Measurements from ENCODE around the gene LRRC28. TPM values are rescaled to one million over a fixed set of nuclear protein-coding genes. Genes with fewer than 3 reads are reported as not detected.

LRRC28 gene
- polyA plus RNA-seq, 1 of the 3 experiments (the other 2 are of a cell fraction): 15.2 TPM

GRCh38 chr15:99433757-99434450 is 182.6 kb downstream of the LRRC28 start (continued):
- no peak for TF ChIP-seq FOXM1 (IDR thresholded peaks at IDR 0.05; ENCODE audit: low read depth)
- no peak for TF ChIP-seq NRF1 (IDR thresholded peaks at IDR 0.05; ENCODE audit: low read depth, low read length)

GRCh38 chr15:99434506-99435112 is 183.3 kb downstream of the LRRC28 start:
- ChIA-PET CTCF (no interaction called here), POLR2A (no interaction called here)
- WGBS (ENCODE audit: low lambda C conversion rate): 75% methylated on average over 12 of the region's 24 CpGs

More at GRCh38 chr15:99434506-99435112, 183.3 kb downstream of the LRRC28 start:
- TF ChIP-seq IRF3 (IDR thresholded peaks at IDR 0.05; ENCODE audit: low read depth, low read length): no peak
- no peak for TF ChIP-seq REST (IDR thresholded peaks at IDR 0.05; ENCODE audit: low read depth, low read length)
- no peak for TF ChIP-seq MEF2A (IDR thresholded peaks at IDR 0.05; ENCODE audit: borderline replicate concordance, low read depth)
- no peak for TF ChIP-seq CTCF (IDR thresholded peaks at IDR 0.05)
- Histone ChIP-seq H3K9ac (no peak overlapping the region), H3K4me2 (no peak overlapping the region), H2AFZ (ENCODE audit: low read depth) (no peak overlapping the region), H3K9me2 (no peaks in the 10 kb centered on the region), H3K79me2 (ENCODE audit: insufficient read depth) (no peaks in the 10 kb centered on the region), H4K20me1 (ENCODE audit: insufficient read depth) (no peaks in the 10 kb centered on the region), H3K36me3 (replicated peaks in 1 of 2; ENCODE audit: control insufficient read depth in 1 of 2, insufficient read depth in 2 of 2, low read length in 1 of 2) (no peaks in the 10 kb centered on the region), H3K27me3 (ENCODE audit: insufficient read depth) (no peaks in the 10 kb centered on the region), H3F3A (replicated peaks; ENCODE audit: insufficient read depth) (no peaks in the 10 kb centered on the region), H3K9me3 (no peaks in the 10 kb centered on the region), H3K4me1 (ENCODE audit: control insufficient read depth in 1 of 2, insufficient read depth in 2 of 2, low read depth in 1 of 2, low read length in 1 of 2) (no peaks in the 10 kb centered on the region), H3K27ac (ENCODE audit: low read depth in 2 of 2, low read length in 1 of 2) (no peak overlapping the region), H3K4me3 (ENCODE audit: low read depth in 2 of 2, low read length in 1 of 2) (no peak overlapping the region)
- DNase-seq: no peak
